IMR-90 (cell line): ENCODE results near the gene MOXD1. TPM values are rescaled to one million over a fixed set of nuclear protein-coding genes. Genes with fewer than 3 reads are reported as not detected.

Experiments
- ATAC-seq: fragments of 200-7000 bp; cut with Tn5 transposase; 2 replicates; pipeline ENCODE4 v1.9.1; 2020; ENCODE audit warnings: low read depth, mild to moderate bottlenecking, moderate library complexity
- BruUV-seq: library from RNA; stranded (reverse); fragments of 400-500 nt; replicated peaks from 2 replicates; lab custom pipeline; 2021; lab: Mats Ljungman, UMichigan
- CTCF ChIA-PET: fragments of 300-600 bp; formaldehyde crosslinking; extraction: SDS; loops from one replicate; lab custom pipeline; 2021; ENCODE audit warnings: antibody characterized with exemption; lab: Yijun Ruan, JAX
- POLR2A ChIA-PET: fragments of 300-600 bp; sonication (Branson Sonifier 250); formaldehyde crosslinking; loops from one replicate; lab custom pipeline; 2022; ENCODE audit warnings: antibody characterized with exemption; ENCODE audit not compliant: unreplicated experiment; lab: Charles Lee
- DNase-seq: peaks from one replicate; pipeline ENCODE4 v3.0.0; 2013
- H2AFZ ChIP-seq: replicated peaks from 2 replicates; pipeline ENCODE3; 2013; ENCODE audit warnings: low read length, mild to moderate bottlenecking; ENCODE audit not compliant: poor library complexity
- H2AK5ac ChIP-seq: 2 replicates; pipeline ENCODE4 v1.6.1; 2013; ENCODE audit warnings: low read depth, low read length, inconsistent platforms
- H2AK9ac ChIP-seq: replicated peaks from 2 replicates; pipeline ENCODE3; 2013; ENCODE audit warnings: mild to moderate bottlenecking, low read depth, low read length, moderate library complexity; ENCODE audit not compliant: poor library complexity
- H2BK120ac ChIP-seq: 2 replicates; pipeline ENCODE4 v1.6.1; 2013; ENCODE audit warnings: low read depth, low read length, inconsistent platforms
- H2BK15ac ChIP-seq: 3 replicates; pipeline ENCODE4 v1.6.1; 2013; ENCODE audit warnings: low read depth, low read length, inconsistent platforms
- H2BK20ac ChIP-seq: 2 replicates; pipeline ENCODE4 v1.6.1; 2013; ENCODE audit warnings: low read depth, mild to moderate bottlenecking, inconsistent platforms, low read length, moderate library complexity
- H2BK5ac ChIP-seq: 2 replicates; pipeline ENCODE4 v1.6.1; 2013; ENCODE audit warnings: mild to moderate bottlenecking, low read depth, low read length, inconsistent platforms; ENCODE audit not compliant: poor library complexity, severe bottlenecking
- H3K14ac ChIP-seq: replicated peaks from 2 replicates; pipeline ENCODE4 v1.6.1; 2013; ENCODE audit warnings: low read depth, low read length, inconsistent platforms
- H3K18ac ChIP-seq: 2 replicates; pipeline ENCODE4 v1.6.1; 2013; ENCODE audit warnings: low read depth, low read length, control low read depth
- H3K23ac ChIP-seq: 2 replicates; pipeline ENCODE4 v1.6.1; 2013; ENCODE audit warnings: low read depth, low read length, inconsistent platforms
- H3K27ac ChIP-seq: 2 replicates; pipeline ENCODE4 v1.5.1; 2013; ENCODE audit warnings: mild to moderate bottlenecking, control low read depth, low read length; ENCODE audit not compliant: insufficient read depth
- H3K27me3 ChIP-seq: 2 replicates; pipeline ENCODE4 v1.6.1; 2013; ENCODE audit warnings: low read length; ENCODE audit not compliant: control insufficient read depth, insufficient read depth
- H3K36me3 ChIP-seq: 2 replicates; pipeline ENCODE4 v1.6.1; 2013; ENCODE audit warnings: low read length, mixed read lengths; ENCODE audit not compliant: control insufficient read depth, insufficient read depth
- H3K4ac ChIP-seq: 2 replicates; pipeline ENCODE4 v1.6.1; 2013; ENCODE audit warnings: low read depth, low read length, inconsistent platforms
- H3K4me1 ChIP-seq: 2 replicates; pipeline ENCODE4 v1.6.1; 2013; ENCODE audit warnings: low read length, mixed read lengths; ENCODE audit not compliant: control insufficient read depth, insufficient read depth
- H3K4me2 ChIP-seq: 2 replicates; pipeline ENCODE4 v1.6.1; 2013; ENCODE audit warnings: low read depth, mild to moderate bottlenecking, control low read depth, low read length, moderate library complexity
- H3K4me3 ChIP-seq: 2 replicates; pipeline ENCODE4 v1.5.1; 2013; ENCODE audit warnings: low read depth, mild to moderate bottlenecking, control low read depth, low read length, moderate library complexity; ENCODE audit not compliant: insufficient read depth
- H3K56ac ChIP-seq: 2 replicates; pipeline ENCODE4 v1.6.1; 2013; ENCODE audit warnings: low read length, inconsistent platforms; ENCODE audit not compliant: insufficient read depth; ENCODE audit errors: extremely low read depth
- H3K79me1 ChIP-seq, 2 experiments: 2 replicates each; pipeline ENCODE4 v1.6.1; 2013; ENCODE audit warnings: low read length in 2 of 2, inconsistent platforms in 1 of 2, low read depth in 1 of 2
- H3K9ac ChIP-seq: 2 replicates; pipeline ENCODE4 v1.6.1; 2013; ENCODE audit warnings: low read depth, low read length, control low read depth
- H3K9me1 ChIP-seq: 2 replicates; pipeline ENCODE4 v1.6.1; 2013; ENCODE audit warnings: low read length, inconsistent platforms; ENCODE audit not compliant: insufficient read depth
- H3K9me3 ChIP-seq: 2 replicates; pipeline ENCODE4 v1.6.1; 2013; ENCODE audit warnings: low read length; ENCODE audit not compliant: control insufficient read depth, insufficient read depth
- H4K20me1 ChIP-seq: 2 replicates; pipeline ENCODE4 v1.6.1; 2013; ENCODE audit warnings: low read length, inconsistent platforms; ENCODE audit not compliant: insufficient read depth
- H4K5ac ChIP-seq: 2 replicates; pipeline ENCODE4 v1.6.1; 2013; ENCODE audit warnings: mild to moderate bottlenecking, low read depth, low read length, control low read depth
- H4K8ac ChIP-seq, 2 experiments: 2 replicates each; pipeline ENCODE4 v1.6.1; 2013; ENCODE audit warnings: low read depth in 2 of 2, low read length in 2 of 2, control low read depth in 1 of 2, inconsistent platforms in 1 of 2
- H4K91ac ChIP-seq: 2 replicates; pipeline ENCODE4 v1.6.1; 2013; ENCODE audit warnings: low read depth, low read length, inconsistent platforms; ENCODE audit not compliant: insufficient read depth
- BHLHE40 ChIP-seq: fragments of 150-350 bp; IDR thresholded peaks from 2 replicates; pipeline ENCODE4 v1.6.1; 2016; ENCODE audit warnings: mild to moderate bottlenecking, low read depth, low read length
- WGBS, 2 experiments: methylation state at CpG; one replicate each; pipeline versions ENCODE4 v1.1.5 to v1.1.7; 2013; ENCODE audit warnings: missing lambda C conversion rate in 2 of 2; ENCODE audit not compliant: insufficient read length in 1 of 2; ENCODE audit errors: extremely low coverage in 2 of 2; 5-methylcytosine and 5-hydroxymethylcytosine counted together
- dilution Hi-C: fragments of 300-500 bp; cut with HindIII; formaldehyde crosslinking; loops from one replicate; pipeline ENCODE4 v1.14.3; 2018; ENCODE audit warnings: low sequenced_read_pairs; ENCODE audit not compliant: unreplicated experiment
- in situ Hi-C: fragments of 300-500 bp; cut with MboI; formaldehyde crosslinking; loops from 3 replicates; pipeline ENCODE4 v1.14.3; 2019; ENCODE audit warnings: low sequenced_read_pairs, inconsistent platforms, mixed read lengths
- intact Hi-C: fragments of 100-400 bp; cut with micrococcal nuclease; formaldehyde crosslinking; loops from 2 replicates; pipeline ENCODE4 v1.10.0; 2022
- polyA plus RNA-seq, 3 experiments: library from polyadenylated mRNA; depleted of rRNA; stranded (reverse); fragments of >200 nt; gene quantifications; 2 replicates each; pipeline ENCODE4 v1.2.3, GENCODE V29; 2012; ENCODE audit warnings: low replicate concordance in 1 of 3
- total RNA-seq: library from RNA; depleted of rRNA; stranded (reverse); fragments of >200 nt; gene quantifications from 2 replicates; pipeline ENCODE4 v1.2.3, GENCODE V29; 2012

Gene MOXD1
- total and polyA plus RNA-seq, 2 of the 4 experiments (the other 2 are of a cell fraction): 10.0 to 19.4 TPM

DNA sequence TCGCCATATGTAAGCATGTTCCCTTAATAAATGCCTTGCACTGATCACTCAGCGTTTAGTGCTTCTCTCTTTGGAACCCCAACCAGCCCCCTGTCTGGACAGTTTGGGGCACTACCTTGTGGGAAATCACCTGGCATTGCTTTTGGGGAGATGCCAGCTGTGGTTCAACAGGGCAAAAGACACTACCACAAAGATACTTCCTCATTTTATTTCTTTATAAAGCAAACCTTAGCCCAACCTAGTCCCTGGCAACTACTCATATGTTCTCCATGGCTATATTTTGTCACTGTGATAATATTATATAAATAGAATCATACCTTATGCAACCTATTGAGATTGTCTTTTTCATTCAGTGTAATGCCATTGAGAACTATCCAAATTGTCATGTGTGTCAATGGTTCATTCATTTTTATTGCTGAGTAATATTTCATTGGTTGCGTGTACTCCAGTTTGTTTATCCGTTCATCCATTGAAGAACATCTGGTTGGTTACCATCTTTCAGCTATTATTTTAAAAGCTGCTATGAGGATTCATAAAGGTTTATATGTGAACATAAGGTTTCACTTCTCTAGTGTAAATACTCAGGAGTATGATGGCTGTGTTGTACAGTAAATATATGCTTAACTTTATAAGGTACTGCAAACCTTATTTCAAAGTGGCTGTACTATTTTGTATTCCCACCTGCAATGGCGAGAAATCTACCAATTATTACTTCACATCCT is 114.8 kb downstream of the MOXD1 start:
- Histone ChIP-seq H3K4me3 (no peak overlapping the region), H4K91ac (no peak overlapping the region), H2AK5ac (no peak overlapping the region), H3K36me3 (no peaks in the 10 kb centered on the region), H3K56ac (no peak overlapping the region), H2BK15ac (no peak overlapping the region), H2BK5ac (no peak overlapping the region), H3K79me1 (no peaks in the 10 kb centered on the region), H3K23ac (no peak overlapping the region), H4K20me1 (no peaks in the 10 kb centered on the region), H3K18ac (no peak overlapping the region), H2AK9ac (no peak overlapping the region), H3K4ac (no peak overlapping the region), H3K4me2 (no peak overlapping the region), H3K9me3 (no peaks in the 10 kb centered on the region), H2BK120ac (no peak overlapping the region), H4K8ac (no peak overlapping the region), H3K27ac (no peak overlapping the region), H3K14ac (no peak overlapping the region), H3K4me1 (no peaks in the 10 kb centered on the region), H3K9me1 (no peaks in the 10 kb centered on the region), H3K27me3 (no peaks in the 10 kb centered on the region; the same call in 1 of the 2 replicates), H2AFZ (no peak overlapping the region), H2BK20ac (no peak overlapping the region), H4K5ac (no peak overlapping the region), H3K9ac (no peak overlapping the region)
- no peak for TF ChIP-seq BHLHE40
- intact Hi-C loops (no loop called here), dilution Hi-C loops (loop anchor here (25.0 kb wide), 1 partner anchor 201 kb away; no protein-coding TSS in a partner anchor), in situ Hi-C loops (no loop called here)
- CTCF ChIA-PET: interaction anchor here (0.7 kb wide), 1 partner anchor 53 kb away, joined by 6 read pairs; no protein-coding TSS in a partner anchor
- BruUV-seq: no TSS peak
- POLR2A ChIA-PET: no interaction called here
- ATAC-seq (no peak), DNase-seq (no peak)
- 80% methylated on average over 2 of the region's 5 CpGs; no CpG with 5 or more reads in 1 of the 2 experiments for WGBS, 2 experiments
